ENCODE data around the gene CDC25C.

The CDC25C gene

GRCh38 chr5:138246822-138247221 is 84.8 kb downstream of the CDC25C start:
- Histone ChIP-seq H3K9me3 (ENCODE audit: insufficient read depth, low read length) (no peaks in the 10 kb centered on the region), H3K27ac (ENCODE audit: low read length) (no peak overlapping the region), H3K36me3 (replicated peaks; ENCODE audit: low read depth, low read length) (no peaks in the 10 kb centered on the region), H3K4me2 (ENCODE audit: low read length) (no peak overlapping the region), H3K9ac (ENCODE audit: low read length) (no peak overlapping the region), H4K20me1 (ENCODE audit: insufficient read depth, low read length) (no peaks in the 10 kb centered on the region), H3K27me3 (ENCODE audit: low read depth, low read length) (peaks cover 5% of the 10 kb centered on the region; the same call in 1 of the 2 replicates), H3K4me3 (ENCODE audit: low read length) (no peak overlapping the region), H3K4me1 (ENCODE audit: low read length) (no peaks in the 10 kb centered on the region), H3K79me2 (ENCODE audit: low read length) (no peaks in the 10 kb centered on the region), H2AFZ (ENCODE audit: low read depth, low read length) (no peak overlapping the region)
- TF ChIP-seq EZH2phosphoT487 (IDR thresholded peaks at IDR 0.05; ENCODE audit: low read depth) (no peak), CTCF (IDR thresholded peaks at IDR 0.05; ENCODE audit: low read depth, low read length) (no peak)

- Histone ChIP-seq H3K4me2 (ENCODE audit: low read length) (no peak overlapping the region), H3K27me3 (ENCODE audit: low read depth, low read length) (peaks cover 5% of the 10 kb centered on the region; the same call in 1 of the 2 replicates), H3K27ac (ENCODE audit: low read length) (no peak overlapping the region), H3K9me3 (ENCODE audit: insufficient read depth, low read length) (no peaks in the 10 kb centered on the region), H2AFZ (ENCODE audit: low read depth, low read length) (no peak overlapping the region), H3K4me1 (ENCODE audit: low read length) (0 out of 2 replicates have a peak, but pooled peaks cover under 1% of the 10 kb centered on the region), H3K36me3 (replicated peaks; ENCODE audit: low read depth, low read length) (no peaks in the 10 kb centered on the region), H3K4me3 (ENCODE audit: low read length) (no peak overlapping the region), H3K79me2 (ENCODE audit: low read length) (no peaks in the 10 kb centered on the region), H3K9ac (ENCODE audit: low read length) (no peak overlapping the region), H4K20me1 (ENCODE audit: insufficient read depth, low read length) (no peaks in the 10 kb centered on the region)
- TF ChIP-seq EZH2phosphoT487 (IDR thresholded peaks at IDR 0.05; ENCODE audit: low read depth) (no peak), CTCF (IDR thresholded peaks at IDR 0.05; ENCODE audit: low read depth, low read length) (no peak)
Observed at GRCh38 chr5:138246334-138246733, 85.3 kb downstream of the CDC25C start.

DNA sequence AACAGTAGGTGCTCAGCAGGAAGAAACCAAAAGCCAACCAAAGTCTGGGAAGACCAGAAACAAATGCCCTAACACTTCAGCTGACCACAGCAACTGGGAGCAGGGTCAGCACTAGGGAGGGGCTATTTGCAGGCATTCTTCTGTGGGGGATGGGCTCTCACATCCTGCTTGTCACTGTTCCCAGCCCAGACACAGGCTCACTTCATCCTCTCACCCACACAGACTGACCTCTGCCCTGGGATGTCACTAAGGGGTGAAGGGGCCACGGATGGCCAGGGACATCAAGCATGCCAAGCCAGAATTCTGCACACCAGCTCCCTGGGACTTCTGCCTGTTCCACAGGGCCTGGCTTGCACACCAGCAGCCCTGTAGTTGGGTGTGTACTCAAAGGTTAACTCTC is 85.9 kb downstream of the CDC25C start:
- no peaks in the 10 kb centered on the region for H4K20me1 ChIP-seq (ENCODE audit: insufficient read depth, low read length)
- H3K9ac ChIP-seq (ENCODE audit: low read length): no peak overlapping the region
- TF ChIP-seq CTCF (IDR thresholded peaks at IDR 0.05; ENCODE audit: low read depth, low read length): no peak
- no peak for TF ChIP-seq EZH2phosphoT487 (IDR thresholded peaks at IDR 0.05; ENCODE audit: low read depth)
- H3K79me2 ChIP-seq (ENCODE audit: low read length): no peaks in the 10 kb centered on the region
- no peaks in the 10 kb centered on the region for H3K36me3 ChIP-seq (replicated peaks; ENCODE audit: low read depth, low read length)
- H3K27ac ChIP-seq (ENCODE audit: low read length): no peak overlapping the region
- no peak overlapping the region for H3K4me3 ChIP-seq (ENCODE audit: low read length)
- peaks cover 7% of the 10 kb centered on the region for H3K4me1 ChIP-seq (ENCODE audit: low read length)
- H3K4me2 ChIP-seq (ENCODE audit: low read length): no peak overlapping the region
- no peak overlapping the region for H2AFZ ChIP-seq (ENCODE audit: low read depth, low read length)
- no peaks in the 10 kb centered on the region for H3K9me3 ChIP-seq (ENCODE audit: insufficient read depth, low read length)
- peaks cover 5% of the 10 kb centered on the region; the same call in 1 of the 2 replicates for H3K27me3 ChIP-seq (ENCODE audit: low read depth, low read length)

DNA sequence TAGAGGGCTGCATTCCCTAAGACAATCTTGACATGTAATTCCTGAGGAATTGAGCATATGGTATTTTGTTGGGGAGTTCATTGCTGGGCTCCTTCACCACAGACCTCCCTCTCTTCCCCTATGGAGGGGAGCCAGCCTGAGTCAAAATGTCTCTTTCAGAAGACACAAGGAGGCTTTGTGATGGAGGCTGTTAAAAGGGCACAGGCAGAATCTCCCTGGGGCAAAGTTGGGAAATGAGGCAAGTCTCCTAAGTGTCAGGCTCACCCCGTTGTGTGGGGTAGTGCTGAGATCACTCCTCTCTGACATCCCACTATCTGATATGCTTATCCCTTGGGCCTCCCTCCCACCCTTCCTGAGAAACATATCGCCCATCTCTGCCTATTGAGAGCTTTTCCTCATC is 87.8 kb downstream of the CDC25C start:
- Histone ChIP-seq H3K9me3 (ENCODE audit: insufficient read depth, low read length) (no peaks in the 10 kb centered on the region), H3K79me2 (ENCODE audit: low read length) (no peaks in the 10 kb centered on the region), H3K4me1 (ENCODE audit: low read length) (peaks cover 9% of the 10 kb centered on the region), H3K9ac (ENCODE audit: low read length) (no peak overlapping the region), H3K27me3 (ENCODE audit: low read depth, low read length) (peaks cover 5% of the 10 kb centered on the region; the same call in 1 of the 2 replicates), H4K20me1 (ENCODE audit: insufficient read depth, low read length) (no peaks in the 10 kb centered on the region), H3K36me3 (replicated peaks; ENCODE audit: low read depth, low read length) (no peaks in the 10 kb centered on the region), H3K4me3 (ENCODE audit: low read length) (no peak overlapping the region), H3K4me2 (ENCODE audit: low read length) (no peak overlapping the region), H3K27ac (ENCODE audit: low read length) (no peak overlapping the region), H2AFZ (ENCODE audit: low read depth, low read length) (no peak overlapping the region)
- TF ChIP-seq EZH2phosphoT487 (IDR thresholded peaks at IDR 0.05; ENCODE audit: low read depth): no peak
- no peak for TF ChIP-seq CTCF (IDR thresholded peaks at IDR 0.05; ENCODE audit: low read depth, low read length)

Measured in OCI-LY3 (cell line).